Urothelium cell line (cell line): ENCODE results near the gene ZBTB48.

Experiments used
- DNase-seq: peaks from one replicate; pipeline ENCODE4 v3.0.0; 2011; ENCODE audit warnings: low spot score, mixed read lengths
- FAIRE-seq: peaks from 2 replicates; lab custom pipeline; 2011; peaks lifted over from hg19 to GRCh38; lab: Jason Lieb, UNC

The ZBTB48 gene

DNA sequence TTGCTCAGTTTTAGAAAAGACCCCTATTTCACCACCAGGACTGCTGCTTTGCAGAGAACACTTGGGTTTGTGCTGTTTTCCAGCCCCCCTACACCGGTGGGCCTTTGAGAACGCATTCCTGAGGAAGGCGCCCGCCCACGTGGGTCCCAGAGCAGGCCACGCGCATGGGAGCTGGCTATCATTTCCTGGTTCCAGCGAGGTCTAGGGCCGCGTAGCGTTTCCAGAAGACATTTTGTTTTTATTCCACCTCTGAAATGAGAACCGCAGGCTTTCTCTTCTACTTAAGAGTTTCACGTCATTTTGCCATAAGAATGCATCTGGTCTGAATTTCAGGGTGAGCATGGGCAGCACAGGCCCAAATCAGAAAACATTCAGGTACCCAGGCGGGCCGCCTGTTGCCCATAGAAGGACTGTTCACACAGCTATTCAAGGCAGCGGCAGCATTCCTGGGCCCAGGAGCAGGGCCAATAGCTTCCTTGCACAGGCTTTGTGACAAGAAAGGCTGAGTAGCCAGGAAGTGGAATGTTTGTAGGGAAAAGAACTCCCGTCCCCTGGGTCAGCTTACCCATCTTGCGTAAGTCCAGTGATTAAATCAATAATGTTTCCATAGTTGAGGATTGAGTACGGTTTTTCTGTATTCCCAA, 24.2 kb downstream of the ZBTB48 start:
- DNase-seq, result no peak

DNA sequence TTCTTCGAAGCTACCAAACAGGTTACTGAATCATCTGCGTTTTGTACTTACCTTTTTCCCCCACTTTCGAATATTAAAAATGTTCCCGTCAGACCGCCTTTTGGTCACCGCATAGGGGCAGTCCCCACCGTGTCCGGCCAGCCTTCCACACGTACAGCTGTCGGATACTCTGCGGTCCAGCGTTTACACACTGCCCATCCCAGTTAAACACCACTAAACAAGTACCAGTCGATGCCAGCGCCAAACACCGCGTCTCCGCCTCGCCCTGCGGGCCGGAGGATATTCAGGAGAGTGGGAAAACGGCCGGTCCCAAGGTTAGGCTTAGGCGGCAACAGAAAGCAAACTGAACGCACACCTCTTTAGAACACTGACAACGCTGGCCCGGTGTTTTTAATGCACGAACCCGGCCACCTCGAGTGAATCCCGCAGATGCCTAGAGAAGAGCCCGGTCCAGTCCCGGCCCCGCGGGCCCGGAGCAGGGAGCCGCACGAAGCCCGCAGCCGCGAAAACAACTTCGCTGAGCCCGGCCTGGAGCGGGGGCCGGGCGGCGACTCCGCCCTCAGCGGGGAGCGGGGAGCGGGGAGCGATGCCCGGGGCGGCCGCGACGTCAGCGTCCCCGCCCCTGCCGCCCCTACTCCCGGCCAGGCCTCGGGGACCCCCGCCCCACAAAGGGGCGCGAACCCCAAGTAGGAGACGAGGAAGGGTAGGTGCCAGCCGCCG, 33.0 kb downstream of the ZBTB48 start:
- FAIRE-seq (no peak), DNase-seq (peak; percentile 64)

More for the DNA sequence above, 24.2 kb downstream of the ZBTB48 start:
- FAIRE-seq, result no peak

DNA sequence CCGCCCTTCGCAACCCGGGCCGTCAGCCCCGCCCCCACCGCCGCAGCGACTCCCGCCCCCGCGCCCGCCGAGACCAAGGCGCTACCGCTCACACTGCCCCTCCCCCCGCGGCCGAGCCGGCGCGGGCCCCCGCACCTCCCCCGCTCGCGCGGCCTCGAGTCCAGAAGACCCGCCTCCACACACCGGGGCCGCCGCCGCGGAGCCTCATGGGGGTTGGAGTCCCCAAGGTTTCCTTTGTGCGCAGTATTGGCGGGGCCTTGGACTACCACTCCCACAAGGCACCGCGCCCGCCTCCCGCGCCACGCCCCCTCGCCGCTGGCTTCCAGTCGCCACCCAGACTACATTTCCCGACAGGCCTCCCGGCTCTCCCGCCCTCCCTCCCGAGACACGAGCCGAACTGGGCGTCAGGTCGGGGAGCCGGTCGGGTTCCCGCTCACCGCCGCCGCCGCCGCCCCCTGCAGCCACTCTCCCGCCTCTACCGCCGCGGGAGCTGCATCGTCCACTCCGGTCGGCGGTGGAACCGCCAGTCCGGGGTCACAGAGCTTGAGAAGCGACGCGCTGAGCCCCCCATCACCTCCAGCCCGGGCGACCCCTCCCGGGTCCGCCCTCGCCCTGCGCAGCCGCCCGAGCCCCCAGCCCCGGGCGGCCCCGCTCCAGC, 33.7 kb downstream of the ZBTB48 start, which contains the start of gene PHF13:
TSS of gene PHF13 (plus strand) at position 371 of the 658 bp plus-strand sequence. CDS start 336 bp downstream, outside the sequence.
- peak; percentile 94 for DNase-seq
- no peak for FAIRE-seq

DNA sequence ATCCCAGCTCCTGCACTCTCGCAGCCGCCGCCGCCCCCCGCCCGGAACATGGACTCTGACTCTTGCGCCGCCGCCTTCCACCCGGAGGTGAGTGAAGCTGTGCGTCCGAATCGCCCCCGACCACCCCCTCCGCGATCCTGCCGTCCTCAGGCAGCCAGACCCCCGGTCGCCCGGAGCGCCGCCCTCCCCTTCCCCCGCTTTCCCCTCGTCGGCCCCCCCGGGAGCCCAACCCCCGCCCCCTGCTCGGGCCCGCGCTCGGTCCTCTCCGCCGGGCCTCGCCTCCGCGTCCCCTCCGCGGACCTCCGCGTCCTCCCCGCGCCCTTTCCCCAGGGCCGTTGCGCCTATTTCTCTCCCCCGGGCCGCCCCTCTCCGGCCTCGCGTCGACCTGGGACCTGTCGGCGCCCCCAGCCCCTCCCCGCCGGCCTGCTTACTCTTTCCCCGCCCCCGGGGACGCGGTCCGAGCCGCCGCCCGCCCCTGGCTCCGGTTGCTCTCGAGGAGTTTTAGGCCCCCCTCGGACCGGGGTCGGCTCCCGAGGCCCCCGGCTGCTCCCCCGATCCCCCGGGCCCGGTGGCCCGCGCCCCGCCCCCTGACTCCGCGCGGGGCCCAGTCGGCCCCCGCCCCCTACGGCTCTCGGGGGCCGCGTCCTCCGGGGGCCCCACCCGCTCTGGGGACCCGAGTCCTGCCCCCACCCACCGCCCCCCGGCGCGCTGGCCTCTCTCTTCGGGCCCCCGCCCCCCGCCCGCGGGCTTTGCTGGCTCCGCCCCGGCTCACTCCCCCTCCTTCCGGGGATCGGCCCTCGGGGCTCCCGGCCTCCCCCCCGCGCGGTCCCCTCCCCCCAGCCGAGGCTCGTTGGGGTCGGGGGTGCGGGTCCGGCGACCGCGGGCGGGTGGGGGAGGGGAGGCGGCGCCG, 34.5 kb downstream of the ZBTB48 start:
- DNase-seq, result no peak
- FAIRE-seq, result no peak

DNA sequence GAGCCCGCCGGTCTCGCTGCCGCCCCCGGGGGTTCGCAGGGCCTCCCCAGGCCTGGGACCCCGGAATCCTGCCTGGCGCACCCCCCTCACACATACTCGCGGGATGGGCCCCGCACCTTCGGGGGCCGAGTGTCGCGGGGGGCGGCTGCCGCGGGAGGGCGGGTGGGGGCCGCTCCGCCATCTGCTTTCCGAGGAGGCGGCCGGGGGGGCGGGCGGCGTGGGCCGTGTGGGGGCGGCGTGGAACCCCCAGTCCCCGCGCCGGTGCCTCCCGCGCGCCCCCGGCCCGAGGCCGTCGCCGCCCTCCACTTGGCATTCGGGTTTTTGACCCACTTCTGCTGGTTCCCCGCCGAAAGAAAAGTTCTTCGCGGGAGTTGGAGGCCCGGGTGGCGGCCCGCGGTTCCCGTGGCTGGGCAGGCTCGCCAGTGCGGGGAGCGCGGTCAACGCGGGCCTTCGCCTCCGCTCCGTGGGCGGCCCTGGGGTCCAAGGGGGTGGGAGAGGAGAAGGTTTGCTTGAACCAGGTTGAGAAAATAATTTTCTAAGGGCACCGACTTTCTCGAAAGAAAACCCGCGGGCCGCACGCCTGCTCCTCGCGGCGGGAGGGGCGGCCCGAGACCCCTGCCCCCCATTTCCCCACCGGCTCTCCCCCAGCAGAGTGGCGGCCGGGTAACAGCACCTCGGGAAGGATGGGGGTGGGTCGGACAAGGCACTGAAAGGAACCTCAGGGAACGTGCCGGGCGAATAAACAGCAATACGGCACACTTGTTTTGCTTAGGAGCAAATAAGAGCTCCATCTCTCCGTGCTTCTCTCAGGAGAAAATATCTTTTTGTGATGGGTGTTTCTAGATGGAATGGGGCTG, 35.4 kb downstream of the ZBTB48 start:
- no peak for DNase-seq
- FAIRE-seq, result no peak

DNA sequence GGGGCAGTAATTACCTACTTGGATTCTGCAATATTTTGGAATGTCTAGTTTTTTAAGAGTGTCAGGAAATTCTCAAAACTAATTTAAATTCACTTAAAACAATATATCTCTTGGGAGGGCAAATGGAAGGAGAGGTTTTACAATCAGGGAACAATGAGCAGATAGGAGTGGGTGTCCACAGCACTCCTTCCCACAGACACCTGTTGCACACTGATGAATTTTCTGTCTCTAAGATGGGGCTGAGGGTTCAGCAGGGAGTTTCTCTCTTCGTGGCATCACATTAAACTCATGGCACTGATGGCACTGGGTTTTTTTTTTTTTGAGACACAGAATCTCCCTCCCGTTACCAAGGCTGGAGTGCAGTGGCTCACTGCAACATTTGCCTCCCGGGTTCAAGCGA, 39.3 kb downstream of the ZBTB48 start:
- FAIRE-seq (no peak), DNase-seq (no peak)

DNA sequence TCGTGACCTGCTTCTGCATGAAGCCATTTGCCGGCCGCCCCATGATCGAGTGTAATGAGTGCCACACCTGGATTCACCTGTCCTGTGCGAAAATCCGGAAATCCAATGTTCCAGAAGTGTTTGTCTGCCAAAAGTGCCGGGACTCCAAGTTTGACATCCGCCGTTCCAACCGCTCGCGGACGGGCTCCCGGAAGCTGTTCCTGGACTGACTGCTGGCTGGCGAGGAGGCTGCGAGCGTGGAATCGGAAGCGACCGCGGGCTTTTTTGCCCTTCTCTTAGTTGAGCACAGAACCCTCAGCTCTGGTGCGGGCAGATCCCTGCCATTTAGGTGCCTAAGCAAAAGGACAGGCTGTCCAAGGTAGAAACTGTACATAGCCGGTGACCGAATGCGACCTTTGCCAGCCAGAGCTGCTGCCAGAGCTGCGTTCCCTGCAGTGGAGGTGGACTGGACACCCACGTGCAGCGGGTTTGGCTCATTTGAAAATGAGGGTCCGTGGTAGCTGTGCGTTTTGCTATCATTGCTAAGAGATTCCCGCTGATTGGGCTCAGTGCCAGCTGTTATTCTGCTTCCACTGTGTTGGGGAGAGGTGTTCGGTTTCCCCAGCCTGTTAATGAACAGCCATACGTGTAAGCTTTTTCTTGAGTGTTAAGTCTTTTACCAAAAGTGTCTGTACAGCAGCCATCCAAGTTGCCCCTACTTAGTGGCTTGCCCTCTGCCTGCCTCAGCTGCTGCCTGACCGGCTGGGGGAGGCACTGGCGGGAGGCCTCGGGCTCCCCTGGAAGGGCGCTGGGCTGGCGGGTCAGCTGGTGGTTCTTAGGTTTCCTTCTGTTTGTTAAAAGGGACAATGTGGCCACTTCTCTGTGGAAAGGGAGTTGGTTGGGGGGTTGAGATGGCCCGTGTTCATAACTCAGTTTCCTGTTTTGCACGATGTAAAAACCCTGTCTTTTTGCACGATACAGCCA, 41.9 kb downstream of the ZBTB48 start:
- no peak for DNase-seq
- no peak for FAIRE-seq

DNA sequence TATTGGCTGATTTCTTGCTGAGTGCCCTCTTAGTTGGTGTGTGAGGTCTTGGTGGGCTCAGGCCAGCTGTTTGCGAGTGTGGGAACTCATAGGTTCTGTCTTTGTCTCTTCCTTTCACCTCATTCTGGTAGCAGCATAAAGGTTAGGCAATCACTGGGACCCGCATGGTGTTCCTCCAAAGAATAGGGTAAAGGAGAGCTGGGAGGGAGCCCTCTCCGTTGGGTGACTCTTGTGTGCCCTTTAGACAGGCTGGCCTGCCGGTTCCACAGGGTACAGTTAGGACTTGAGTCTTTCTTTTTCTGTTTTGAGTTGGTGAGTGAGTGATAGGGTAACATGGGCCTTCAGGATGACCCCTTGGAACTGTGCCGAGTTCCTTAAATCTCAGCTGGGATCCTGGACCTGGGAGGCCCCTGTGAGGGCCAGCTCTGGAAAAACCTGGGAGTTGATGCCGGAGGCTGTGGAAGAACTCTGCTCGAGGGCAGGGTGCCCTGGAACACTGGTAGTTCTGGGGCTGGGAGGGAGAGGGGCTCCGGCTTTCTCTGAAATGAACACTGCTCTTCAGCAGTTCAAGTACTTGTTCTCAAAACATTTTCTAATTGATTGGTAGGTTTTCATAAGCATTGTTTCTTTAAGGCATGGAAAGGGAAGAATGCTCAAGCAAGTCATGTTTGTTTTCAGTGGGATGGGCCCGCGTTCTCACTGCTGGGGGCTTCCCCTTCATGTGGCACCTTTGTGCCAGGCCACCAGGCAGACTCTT, 42.8 kb downstream of the ZBTB48 start:
- no peak for FAIRE-seq
- DNase-seq, result no peak

DNA sequence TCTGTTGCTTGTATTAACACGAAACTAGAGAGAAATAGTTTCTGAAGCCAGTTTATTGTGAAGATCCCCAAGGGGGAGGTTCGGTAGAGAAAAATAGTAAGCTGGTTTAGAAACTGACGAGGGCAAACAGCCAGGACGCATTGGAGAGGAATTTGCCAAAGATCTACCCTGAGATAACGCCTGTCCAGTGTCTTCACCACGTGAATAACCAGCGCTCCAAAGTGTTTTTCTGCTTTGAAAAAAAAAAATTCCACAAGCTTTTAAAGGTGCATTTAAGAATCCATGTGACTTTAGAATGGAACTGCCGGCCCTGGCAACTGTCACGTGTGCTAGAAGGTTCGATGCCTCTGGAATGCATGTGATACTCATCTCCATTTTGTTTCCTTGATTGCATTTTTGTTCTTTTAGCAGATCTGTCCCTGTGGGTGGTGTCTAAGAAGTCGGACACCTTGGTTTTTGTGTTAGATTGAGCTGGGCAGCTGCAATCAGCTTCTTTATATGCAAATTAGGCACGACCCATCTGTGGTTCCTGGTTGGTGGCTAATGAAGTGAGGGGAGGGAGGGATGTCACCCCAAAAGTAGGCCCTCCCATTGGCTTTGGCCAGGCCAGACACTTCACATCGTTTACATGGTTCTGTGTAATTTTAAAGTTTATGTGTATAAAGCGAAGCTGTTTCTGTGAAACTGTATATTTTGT, 43.6 kb downstream of the ZBTB48 start:
- FAIRE-seq, result no peak
- DNase-seq, result no peak

DNA sequence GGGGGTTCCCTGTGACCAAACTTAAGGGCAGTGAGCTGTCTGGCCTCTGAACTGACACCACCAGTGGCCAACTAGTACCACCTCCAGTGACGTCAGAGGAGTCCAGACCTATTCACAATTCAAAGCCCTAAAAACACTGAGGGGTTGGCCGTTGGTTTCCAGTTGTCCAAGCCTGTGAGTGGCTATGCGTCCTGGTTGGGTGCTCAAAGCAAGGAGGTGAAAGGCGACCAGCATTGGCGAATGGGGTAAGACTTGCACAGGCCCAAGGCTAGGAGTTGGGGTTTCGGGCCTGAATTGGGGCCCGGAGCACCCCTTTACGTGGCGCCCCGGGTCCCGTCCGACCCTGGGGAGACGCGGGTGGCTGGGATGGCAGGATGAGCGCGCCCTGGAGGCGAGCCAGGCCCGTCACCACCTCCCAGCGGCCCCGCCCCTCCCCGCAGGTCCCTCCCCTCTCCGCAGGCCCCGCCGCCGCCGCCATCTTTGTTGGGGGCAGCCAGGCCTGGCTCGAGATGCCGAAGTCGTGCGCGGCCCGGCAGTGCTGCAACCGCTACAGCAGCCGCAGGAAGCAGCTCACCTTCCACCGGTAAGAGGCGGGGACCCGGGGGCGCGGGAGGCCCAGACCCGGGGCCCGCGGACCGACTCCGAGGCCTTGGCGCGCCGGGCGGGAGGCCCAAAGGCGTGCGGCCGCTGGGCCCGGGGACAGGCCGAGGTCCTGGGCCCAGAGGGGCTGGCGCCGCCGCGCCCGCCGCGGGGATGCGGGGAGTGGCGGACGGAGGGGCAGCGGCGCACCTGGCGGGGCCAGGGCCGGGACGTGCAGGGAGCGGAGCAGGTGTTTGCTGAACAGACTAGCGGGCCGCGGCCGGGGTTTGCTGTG, 45.2 kb downstream of the ZBTB48 start, which contains the start of gene THAP3:
TSS of gene THAP3 (plus strand) at position 159 of the 874 bp plus-strand sequence. CDS start at position 510, 351 bp downstream.
- DNase-seq (peak; percentile 83), FAIRE-seq (no peak)

DNA sequence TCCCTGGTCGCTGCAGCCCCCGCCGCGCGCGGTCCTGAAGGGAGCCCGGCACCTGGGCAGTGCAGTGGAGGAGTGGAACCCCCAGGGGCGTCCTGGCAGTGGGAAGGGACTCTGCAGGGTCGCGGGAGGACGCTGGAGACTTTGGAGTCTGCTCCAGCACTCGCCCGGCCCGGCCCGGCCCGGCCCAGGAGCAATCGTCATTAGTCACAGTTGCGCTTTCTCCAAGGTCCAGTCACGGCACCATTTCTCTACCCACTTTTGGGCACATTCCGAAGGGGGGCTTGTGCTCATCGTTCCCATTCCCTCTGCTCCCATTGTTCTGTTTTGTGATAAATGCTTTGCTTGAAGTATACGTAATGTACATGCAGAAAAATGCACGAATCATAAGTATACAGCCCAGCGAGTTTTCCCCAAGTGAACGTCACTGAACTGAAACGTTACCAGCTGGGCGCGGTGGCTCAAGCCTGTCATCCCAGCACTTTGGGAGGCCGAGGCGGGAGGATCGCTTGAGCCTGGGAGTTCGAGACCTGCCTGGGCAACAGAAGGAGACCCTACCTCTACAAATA, 45.9 kb downstream of the ZBTB48 start:
- DNase-seq, result no peak

DNA sequence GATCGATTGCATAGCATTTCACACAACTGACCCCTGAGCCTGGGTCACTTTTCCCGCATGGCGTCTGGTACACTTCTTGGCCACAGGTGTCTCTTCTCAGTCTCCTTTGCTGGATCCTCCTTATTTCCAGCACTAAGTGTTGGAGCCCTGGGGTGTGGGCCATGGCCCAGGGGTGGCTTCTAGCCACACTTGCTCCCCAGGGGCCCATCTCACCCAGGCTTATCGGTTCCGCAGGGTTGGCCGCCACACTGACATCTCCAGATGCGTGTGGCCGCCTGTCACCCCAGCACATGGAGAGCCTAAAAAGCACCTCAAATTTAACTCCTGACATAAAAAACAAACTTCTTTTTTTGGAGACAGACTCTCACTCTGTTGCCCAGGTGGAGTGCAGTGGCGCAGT, 47.2 kb downstream of the ZBTB48 start:
- FAIRE-seq (no peak), DNase-seq (no peak)

More for the DNA sequence above, 45.9 kb downstream of the ZBTB48 start:
- FAIRE-seq, result no peak

DNA sequence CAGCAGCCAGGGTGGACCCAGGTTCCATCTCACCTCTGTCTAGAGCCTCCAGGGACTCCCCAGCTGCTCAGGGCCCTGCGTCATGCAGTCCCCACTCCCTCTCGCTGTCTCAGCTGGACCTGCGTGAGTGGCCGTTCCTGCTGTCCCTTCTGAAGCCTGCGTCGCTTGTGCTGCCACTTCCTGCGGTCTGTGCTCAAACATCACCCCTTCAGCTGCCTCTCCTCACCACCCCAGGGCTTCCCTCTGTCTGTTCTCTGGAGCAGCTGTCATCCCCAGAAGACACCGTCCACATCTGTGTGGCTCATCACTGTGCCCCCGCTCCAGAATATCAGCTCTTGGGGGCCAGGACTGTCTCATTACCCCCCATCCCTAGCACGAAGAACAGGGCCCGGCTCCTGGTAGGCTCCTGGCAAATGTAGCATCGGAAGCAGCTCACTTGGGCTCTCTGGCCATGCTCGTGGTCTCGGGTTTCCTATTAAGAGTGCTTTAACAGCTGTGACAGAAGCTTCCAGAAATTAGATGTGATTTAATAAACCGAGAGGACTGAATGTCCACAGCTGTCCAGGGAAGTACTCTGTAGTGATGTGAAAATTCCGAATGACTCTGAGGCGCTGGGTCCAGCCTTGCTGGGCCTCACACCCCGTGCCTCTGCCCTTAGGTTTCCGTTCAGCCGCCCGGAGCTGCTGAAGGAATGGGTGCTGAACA, 48.2 kb downstream of the ZBTB48 start:
- DNase-seq (no peak), FAIRE-seq (no peak)

DNA sequence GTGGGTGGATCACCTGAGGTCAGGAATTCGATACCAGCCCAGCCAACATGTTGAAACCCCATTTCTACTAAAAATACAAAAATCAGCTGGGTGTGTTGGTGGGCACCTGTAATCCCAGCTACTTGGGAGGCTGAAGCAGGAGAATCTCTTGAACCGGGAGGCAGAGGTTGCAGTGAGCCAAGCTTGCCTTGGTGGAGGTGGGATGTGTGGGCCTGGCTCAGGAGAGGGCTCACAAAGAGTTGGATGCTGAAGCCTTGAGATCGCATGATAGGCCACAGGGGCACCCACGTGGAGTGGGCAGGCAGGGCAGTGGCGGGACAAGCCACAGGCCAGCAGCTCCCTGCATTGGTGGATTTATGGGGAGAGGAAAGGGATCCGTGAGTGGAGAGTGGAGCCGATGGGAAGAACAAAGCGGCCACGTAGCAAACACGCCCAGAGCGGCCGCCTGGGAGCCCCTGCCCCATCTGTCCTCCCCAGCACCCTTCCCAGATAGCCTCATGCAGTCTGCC, 49.2 kb downstream of the ZBTB48 start:
- FAIRE-seq (no peak), DNase-seq (no peak)

DNA sequence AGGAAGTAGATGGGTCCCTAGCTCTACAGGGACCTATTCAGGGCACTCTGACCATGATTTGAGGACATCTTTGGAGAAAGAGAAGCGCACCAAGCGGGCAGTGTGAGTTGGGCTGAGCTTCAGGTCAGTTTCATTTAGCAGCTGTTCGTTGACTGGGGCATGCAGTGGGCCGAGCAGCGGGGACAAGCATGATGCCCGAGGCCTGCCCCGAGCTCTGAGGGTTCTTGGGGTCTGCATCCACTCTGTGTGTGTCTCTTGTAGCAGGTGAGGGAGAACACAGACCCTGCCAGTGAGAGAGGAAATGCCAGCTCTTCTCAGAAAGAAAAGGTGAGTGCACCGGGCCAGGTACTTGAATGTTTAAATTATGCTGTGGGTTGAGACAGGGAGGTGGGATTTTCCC, 50.2 kb downstream of the ZBTB48 start:
- no peak for FAIRE-seq
- no peak for DNase-seq
